Erythroblast (primary cell): ENCODE measurements around the gene CACNA1G.

Experiments
- GATA1 ChIP-seq: IDR thresholded peaks from 2 replicates; pipeline ENCODE4 v1.6.1; 2011; ENCODE audit warnings: low read depth, mild to moderate bottlenecking, control low read depth, low read length, moderate library complexity
- POLR2A ChIP-seq: IDR thresholded peaks from 2 replicates; pipeline ENCODE4 v1.6.1; 2011; ENCODE audit warnings: mild to moderate bottlenecking, low read length

DNA sequence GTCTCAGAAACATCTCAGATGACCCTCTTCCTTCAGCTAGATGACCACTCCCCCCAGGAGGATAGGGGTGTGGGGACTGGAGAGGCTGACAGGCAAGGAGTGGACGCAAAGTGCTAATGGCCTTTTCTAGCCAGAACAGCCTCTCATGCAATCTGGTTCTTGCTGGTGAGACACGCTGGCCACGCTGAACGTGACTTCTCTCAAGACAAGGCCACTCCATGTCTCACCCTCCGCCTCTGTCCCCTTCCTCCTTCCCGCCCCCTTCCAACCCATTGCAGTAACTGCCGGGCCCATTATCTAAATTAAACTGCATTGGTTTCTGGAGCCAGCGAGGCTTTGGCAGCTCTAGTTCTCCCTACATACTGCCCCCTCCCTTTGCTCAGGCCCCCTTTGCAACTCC lies 9.5 kb downstream of the CACNA1G start:
- no peak for TF ChIP-seq POLR2A
- no peak for TF ChIP-seq GATA1
